NCI-H2196 (cell line): ENCODE measurements around the gene PVALEF.
A peak's percentile ranks its signal among the peaks of the same experiment; 100 is the strongest.

Experiments used
- DNase-seq: peaks from one replicate; lab custom pipeline; 2025; ENCODE audit not compliant: unreplicated experiment; lab: John Stamatoyannopoulos, UW

The PVALEF gene

DNA sequence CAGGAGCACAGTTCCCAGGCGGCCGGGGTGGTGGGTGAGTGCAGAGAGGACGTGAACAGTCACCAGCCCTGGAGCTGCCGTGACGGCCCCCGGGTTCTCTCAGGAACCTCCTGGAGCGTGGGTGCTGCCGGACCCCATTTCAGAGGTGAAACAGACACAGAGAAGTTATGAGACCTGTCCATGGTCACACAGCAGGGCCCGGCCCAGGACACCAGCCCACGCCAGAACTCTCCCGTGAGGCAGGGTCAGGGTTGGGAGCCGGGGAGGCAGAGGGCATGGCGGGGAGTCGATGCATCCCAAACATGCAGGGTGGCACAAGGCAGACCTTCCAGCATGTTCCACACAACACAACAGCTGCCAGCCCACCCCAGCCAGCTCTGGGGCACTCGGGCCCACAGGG, 3.8 kb upstream of the PVALEF start:
- no peak for DNase-seq

- no peak for DNase-seq
These were observed 3.3 kb upstream of the PVALEF start for GRCh38 chr17:81161972-81162371.

DNA sequence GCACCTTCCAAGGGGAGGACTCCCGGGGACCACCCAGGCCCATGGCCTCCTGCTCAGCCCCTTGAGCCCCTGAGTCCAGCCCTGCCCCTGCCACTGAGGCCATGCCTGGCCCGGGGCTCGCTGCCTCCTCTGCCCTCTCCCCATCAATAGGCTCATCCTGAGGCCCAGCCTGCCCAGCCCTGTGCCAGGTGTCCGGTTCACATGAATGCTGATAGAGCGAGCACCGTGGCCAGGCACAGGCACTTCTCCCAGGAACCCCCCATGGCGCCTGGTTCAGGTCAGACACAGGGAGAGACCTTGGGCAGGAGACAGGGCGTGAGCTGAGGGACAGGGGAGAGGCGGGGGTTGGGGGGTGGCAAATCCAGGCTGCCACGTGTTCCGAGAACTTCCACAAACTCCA, 2.8 kb upstream of the PVALEF start:
- no peak for DNase-seq

DNA sequence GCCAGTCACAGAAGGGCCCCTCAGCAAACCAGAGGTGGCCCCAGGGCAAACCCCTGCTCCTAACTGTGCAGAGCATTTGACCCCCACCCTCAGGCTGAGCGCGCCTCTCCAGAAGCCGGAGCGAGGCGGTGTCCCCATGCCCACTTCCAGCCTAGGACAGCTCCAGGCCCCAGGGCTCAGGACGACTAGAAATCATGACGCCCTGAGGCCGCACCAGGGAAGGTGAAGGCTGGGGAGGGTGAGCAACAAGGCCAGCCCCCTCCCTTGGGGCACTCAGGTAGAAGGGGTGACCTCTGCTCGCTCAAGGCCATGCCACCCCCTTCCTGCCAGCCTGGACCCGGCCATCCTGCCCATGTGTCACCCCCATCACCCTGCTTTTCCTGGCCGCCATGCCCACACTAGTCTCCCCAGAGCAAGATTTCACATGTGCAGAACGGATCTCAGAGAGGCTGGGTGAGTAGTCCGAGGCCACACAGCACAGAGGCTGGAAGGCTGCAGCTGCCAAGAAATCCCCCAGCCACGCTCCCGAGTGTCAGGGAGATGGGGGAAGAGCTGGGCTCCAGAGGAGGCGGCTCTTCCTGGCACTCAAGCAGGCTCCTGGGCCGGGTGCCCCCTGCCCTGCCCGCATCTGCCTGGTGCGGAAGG, 2.1 kb upstream of the PVALEF start:
- DNase-seq: no peak

DNA sequence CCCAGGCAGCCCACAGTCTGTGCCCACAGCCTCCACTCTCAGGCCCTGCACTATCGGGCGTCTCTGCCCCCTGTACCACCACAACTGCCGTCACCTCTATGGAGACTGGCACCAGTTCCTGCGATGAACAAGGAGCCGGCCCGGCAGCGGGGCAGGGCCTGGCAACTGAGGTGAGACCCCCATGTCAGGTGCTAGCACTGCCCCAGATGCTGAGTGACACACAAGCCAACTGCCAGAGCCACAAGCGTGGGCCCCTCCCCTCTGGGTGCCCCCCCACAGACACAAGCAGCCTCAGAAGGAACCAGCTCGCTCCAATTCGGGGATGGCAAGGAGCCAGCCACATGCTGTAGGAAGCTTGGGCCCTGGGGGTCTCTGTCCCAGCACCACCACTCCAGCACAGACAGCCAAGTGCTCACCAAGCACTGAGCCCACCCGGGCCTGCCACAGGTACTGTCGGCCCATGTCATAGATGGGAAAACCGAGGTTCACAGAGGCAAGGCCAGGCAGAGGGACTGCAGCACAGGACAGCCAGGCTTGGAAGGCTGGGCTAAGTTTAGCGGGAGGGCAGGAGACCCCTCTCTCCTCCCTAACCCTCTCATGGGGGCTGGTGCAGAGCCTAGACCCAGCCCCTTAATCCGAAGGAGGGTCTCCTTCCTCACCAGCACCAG, 1.5 kb upstream of the PVALEF start:
- DNase-seq: no peak

GRCh38 chr17:81164371-81165245, 699 bp upstream of the PVALEF start:
- DNase-seq: no peak

DNA sequence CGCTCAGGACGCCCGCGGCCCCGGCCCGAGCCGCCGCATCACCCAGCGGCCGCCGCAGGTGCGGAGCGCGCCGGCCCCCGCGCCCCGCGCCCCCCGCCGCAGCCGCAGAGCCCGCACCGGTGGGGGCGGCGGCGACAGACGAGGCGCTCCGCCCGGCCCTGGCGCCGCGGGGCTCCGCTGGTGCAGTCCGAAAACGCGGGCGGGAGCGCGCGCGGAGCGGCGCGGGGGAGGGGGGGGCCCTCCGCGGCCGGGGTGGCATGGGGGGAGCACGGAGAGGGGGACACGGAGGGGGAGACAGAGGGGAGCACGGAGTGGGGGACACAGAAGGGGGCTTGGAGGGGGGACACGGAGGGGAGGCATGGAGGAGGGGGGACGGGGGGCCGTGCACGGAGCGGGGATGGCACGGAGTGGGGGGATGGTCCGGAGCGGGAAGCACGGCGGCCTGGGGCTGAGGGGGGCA, 756 bp downstream of the PVALEF start, which contains the start of gene AATK:
Gene AATK, minus strand, starts transcription at position 189 of the 460 bp plus-strand sequence. CDS start 229 bp downstream, outside the sequence.
- DNase-seq: peak; percentile 28

- no peak for DNase-seq
These were observed 1.9 kb downstream of the PVALEF start for GRCh38 chr17:81167194-81167524.

- DNase-seq: no peak
These were observed 2.3 kb downstream of the PVALEF start for GRCh38 chr17:81167638-81168037.

DNA sequence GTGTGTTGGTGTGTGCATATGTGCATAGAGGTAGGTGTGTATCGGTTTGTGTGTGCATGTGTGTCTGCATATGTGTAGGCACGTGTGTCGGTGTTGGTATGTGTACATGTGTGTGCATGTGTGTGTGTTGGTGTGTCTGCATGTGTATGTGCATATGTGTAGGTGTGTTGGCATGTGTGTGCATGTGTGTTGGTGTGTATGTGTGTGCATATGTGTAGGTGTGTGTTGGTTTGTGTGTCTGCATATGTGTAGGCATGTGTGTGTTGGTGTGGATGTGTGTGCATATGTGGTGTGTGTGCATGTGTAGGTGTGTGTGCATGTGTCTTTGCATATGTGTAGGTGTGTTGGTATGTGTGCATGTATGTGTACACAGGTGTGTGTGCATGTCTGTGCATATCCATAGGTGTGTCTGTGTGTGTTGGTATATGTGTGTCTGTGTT, 4.6 kb downstream of the PVALEF start:
- DNase-seq: no peak

DNA sequence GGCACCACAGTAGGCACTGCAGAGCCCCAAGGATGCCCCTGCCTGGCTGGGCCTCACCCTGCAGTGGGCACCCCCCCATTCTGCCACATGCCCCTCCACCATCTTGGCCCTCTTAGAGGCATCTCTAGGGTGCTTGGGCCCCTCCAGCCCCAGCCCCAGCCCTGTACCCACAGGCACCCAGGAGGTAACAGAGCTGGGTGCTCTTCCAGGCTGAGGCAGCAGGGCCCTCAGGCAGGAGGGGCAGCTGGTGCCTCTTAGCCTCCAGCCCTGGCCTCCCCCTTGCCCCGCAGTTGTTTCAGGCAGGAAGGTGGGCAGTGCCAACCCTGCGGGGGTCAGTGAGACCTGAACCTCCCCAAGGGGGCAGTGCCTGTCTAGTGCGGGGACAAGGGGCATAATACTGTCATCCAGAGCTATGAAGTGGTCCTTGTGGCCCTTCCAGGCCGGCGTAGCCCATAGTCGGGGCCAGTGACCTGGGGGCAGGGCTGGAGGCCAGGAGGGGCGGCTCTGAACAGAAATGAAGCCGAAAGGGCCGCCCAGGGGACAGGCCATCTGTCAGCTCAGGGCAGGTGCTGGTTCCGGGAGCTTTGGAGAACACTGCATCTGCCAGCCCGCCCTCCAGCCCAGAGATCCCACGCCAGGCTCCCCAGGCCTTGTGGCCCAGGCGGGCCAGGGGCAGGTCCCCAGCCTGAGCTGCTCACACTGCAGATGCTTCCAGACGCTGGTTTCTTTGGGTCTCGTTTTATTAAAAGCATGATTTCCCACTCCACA, 5.6 kb downstream of the PVALEF start:
- no peak for DNase-seq

GRCh38 chr17:81171941-81172340, 6.6 kb downstream of the PVALEF start:
- DNase-seq: no peak

- DNase-seq: no peak
These were observed 7.9 kb downstream of the PVALEF start for GRCh38 chr17:81173052-81173761.

DNA sequence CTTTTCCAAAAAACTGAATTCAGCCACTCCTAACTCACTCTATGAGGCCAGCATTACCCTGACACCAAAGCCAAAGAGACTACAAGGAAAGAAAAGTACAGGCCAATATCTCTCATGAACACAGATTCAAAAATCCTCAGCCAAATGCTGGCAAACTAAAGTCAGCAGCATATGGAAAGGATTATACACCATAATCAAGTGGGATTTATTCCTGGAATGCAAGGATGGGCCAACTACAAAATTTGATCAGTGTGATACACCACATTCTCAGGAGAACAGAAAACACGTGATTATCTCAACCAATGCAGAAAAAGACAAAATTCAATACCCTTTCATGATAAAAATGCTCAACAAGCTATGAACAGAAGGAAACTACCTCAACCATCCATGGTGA, 8.5 kb downstream of the PVALEF start:
- no peak for DNase-seq

GRCh38 chr17:81176666-81177065, 11.4 kb downstream of the PVALEF start:
- no peak for DNase-seq

- no peak for DNase-seq
These were observed 13.1 kb downstream of the PVALEF start for GRCh38 chr17:81178136-81179091.

GRCh38 chr17:81179220-81179619, 13.9 kb downstream of the PVALEF start:
- DNase-seq: no peak

- no peak for DNase-seq
These were observed 14.6 kb downstream of the PVALEF start for GRCh38 chr17:81179861-81180260.
